Measurements from ENCODE around the gene WWOX.

GRCh38 chr16:78292086-78292843, 192.8 kb downstream of the WWOX start:
- TF ChIP-seq CTCF (IDR thresholded peaks at IDR 0.05) (no peak), EP300 (IDR thresholded peaks at IDR 0.05) (no peak)
